ENCODE measurements around the gene FERMT3. TPM values are rescaled to one million over a fixed set of nuclear protein-coding genes. Genes with fewer than 3 reads are reported as not detected.
A peak's percentile ranks its signal among the peaks of the same experiment; 100 is the strongest.

Gene FERMT3
- total RNA-seq, 1 donor from 2014 or later: 0.53 TPM

GRCh38 chr11:64264371-64264852, 57.9 kb downstream of the FERMT3 start:
- no peak overlapping the region for H3K4me3 ChIP-seq (ENCODE audit: low read depth, low read length)
- DNase-seq (ENCODE audit: low read depth) (no peak), FAIRE-seq (no peak)
- H3K27me3 ChIP-seq (ENCODE audit: control insufficient read depth, insufficient read depth, low read length): no peaks in the 10 kb centered on the region
- peaks cover 51% of the 10 kb centered on the region for H3K36me3 ChIP-seq (ENCODE audit: control insufficient read depth, insufficient read depth, low read length)
- TF ChIP-seq, protein P1, sequence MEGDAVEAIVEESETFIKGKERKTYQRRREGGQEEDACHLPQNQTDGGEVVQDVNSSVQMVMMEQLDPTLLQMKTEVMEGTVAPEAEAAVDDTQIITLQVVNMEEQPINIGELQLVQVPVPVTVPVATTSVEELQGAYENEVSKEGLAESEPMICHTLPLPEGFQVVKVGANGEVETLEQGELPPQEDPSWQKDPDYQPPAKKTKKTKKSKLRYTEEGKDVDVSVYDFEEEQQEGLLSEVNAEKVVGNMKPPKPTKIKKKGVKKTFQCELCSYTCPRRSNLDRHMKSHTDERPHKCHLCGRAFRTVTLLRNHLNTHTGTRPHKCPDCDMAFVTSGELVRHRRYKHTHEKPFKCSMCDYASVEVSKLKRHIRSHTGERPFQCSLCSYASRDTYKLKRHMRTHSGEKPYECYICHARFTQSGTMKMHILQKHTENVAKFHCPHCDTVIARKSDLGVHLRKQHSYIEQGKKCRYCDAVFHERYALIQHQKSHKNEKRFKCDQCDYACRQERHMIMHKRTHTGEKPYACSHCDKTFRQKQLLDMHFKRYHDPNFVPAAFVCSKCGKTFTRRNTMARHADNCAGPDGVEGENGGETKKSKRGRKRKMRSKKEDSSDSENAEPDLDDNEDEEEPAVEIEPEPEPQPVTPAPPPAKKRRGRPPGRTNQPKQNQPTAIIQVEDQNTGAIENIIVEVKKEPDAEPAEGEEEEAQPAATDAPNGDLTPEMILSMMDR (IDR thresholded peaks at IDR 0.05; ENCODE audit: insufficient read depth, low read length, severe bottlenecking): no peak

GRCh38 chr11:64265176-64266160, 58.9 kb downstream of the FERMT3 start:
- no peak for DNase-seq (ENCODE audit: low read depth)

DNA sequence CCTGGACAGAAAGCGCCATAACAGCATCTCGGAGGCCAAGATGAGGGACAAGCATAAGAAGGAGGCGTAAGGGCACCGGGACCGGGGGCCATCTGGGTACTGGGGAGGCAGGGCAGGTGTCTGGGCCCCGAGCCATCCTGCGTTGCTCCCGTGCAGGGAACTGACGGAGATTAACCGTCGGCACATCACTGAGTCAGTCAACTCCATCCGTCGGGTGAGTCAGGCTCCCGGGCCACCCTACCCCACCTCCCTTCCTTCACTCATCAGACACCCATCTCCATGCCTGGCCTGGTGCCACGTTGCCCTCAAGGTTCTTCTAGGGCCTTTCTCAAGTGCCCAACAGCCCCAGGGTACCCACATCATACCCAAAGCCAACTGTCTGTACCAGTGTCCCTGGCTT, 59.8 kb downstream of the FERMT3 start:
- H3K4me3 ChIP-seq (ENCODE audit: low read depth, low read length): no peak overlapping the region
- TF ChIP-seq, protein P1 (IDR thresholded peaks at IDR 0.05; ENCODE audit: insufficient read depth, low read length, severe bottlenecking): no peak
- no peaks in the 10 kb centered on the region for H3K27me3 ChIP-seq (ENCODE audit: control insufficient read depth, insufficient read depth, low read length)
- DNase-seq (ENCODE audit: low read depth) (peak; percentile 61), FAIRE-seq (no peak)
- H3K36me3 ChIP-seq (ENCODE audit: control insufficient read depth, insufficient read depth, low read length): peaks cover 43% of the 10 kb centered on the region

More at GRCh38 chr11:64265176-64266160, 58.9 kb downstream of the FERMT3 start:
- H3K36me3 ChIP-seq (ENCODE audit: control insufficient read depth, insufficient read depth, low read length): peaks cover 47% of the 10 kb centered on the region
- no peaks in the 10 kb centered on the region for H3K27me3 ChIP-seq (ENCODE audit: control insufficient read depth, insufficient read depth, low read length)
- TF ChIP-seq, protein P1 (IDR thresholded peaks at IDR 0.05; ENCODE audit: insufficient read depth, low read length, severe bottlenecking): no peak
- no peak for FAIRE-seq
- H3K4me3 ChIP-seq (ENCODE audit: low read depth, low read length): no peak overlapping the region

DNA sequence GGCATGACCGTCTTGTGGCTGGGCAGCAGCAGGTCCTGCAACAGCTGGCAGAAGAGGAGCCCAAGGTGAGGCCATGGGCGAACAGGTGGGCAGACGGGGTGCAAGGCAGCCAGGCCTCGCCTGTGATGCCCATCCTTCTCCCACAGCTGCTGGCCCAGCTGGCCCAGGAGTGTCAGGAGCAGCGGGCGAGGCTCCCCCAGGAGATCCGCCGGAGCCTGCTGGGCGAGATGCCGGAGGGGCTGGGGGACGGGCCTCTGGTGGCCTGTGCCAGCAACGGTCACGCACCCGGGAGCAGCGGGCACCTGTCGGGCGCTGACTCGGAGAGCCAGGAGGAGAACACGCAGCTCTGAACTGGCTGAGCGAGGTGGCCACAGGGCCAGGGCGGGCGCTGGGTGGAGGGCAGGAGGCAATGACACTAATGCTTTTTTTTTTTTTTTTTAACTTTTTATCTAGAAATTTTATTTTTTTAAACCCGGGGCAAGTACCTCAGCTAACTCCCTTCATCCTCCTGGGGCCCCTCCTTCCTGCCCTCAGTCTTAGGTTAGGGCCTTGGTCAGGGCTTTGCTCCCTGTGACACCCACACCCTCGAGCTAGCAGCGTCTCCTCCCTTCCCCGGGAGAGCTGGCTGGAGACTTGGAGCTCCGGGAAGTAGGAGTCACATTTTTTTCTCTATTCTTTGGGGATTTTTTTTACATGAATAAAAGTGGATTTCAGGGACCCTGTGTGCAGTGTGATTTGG, 60.9 kb downstream of the FERMT3 start:
- peaks cover 37% of the 10 kb centered on the region for H3K36me3 ChIP-seq (ENCODE audit: control insufficient read depth, insufficient read depth, low read length)
- no peak for DNase-seq (ENCODE audit: low read depth)
- no peak for FAIRE-seq
- H3K4me3 ChIP-seq (ENCODE audit: low read depth, low read length): no peak overlapping the region
- TF ChIP-seq, protein P1 (IDR thresholded peaks at IDR 0.05; ENCODE audit: insufficient read depth, low read length, severe bottlenecking): no peak
- H3K27me3 ChIP-seq (ENCODE audit: control insufficient read depth, insufficient read depth, low read length): no peaks in the 10 kb centered on the region

GRCh38 chr11:64268025-64268892, 61.7 kb downstream of the FERMT3 start:
- no peaks in the 10 kb centered on the region for H3K27me3 ChIP-seq (ENCODE audit: control insufficient read depth, insufficient read depth, low read length)
- TF ChIP-seq, protein P1 (IDR thresholded peaks at IDR 0.05; ENCODE audit: insufficient read depth, low read length, severe bottlenecking): no peak
- DNase-seq (ENCODE audit: low read depth): peak; percentile 32
- FAIRE-seq: no peak
- H3K4me3 ChIP-seq (ENCODE audit: low read depth, low read length): no peak overlapping the region
- H3K36me3 ChIP-seq (ENCODE audit: control insufficient read depth, insufficient read depth, low read length): peaks cover 29% of the 10 kb centered on the region
